K562 (cell line): Measurements from ENCODE around the gene KIAA0825. TPM values are rescaled to one million over a fixed set of nuclear protein-coding genes. Genes with fewer than 3 reads are reported as not detected.

Source experiments
- ATAC-seq: fragments of 200-7000 bp; cut with Tn5 transposase; 3 replicates; pipeline ENCODE4 v1.9.1; 2020; ENCODE audit warnings: moderate library complexity
- BruUV-seq: library from RNA; stranded (reverse); fragments of 400-500 nt; replicated peaks from 2 replicates; lab custom pipeline; 2021; lab: Mats Ljungman, UMichigan
- CTCF ChIA-PET: fragments of 300-600 bp; formaldehyde crosslinking; extraction: SDS; loops from one replicate; lab custom pipeline; 2021; ENCODE audit warnings: low intra/inter-chr PET ratio; lab: Yijun Ruan, JAX
- POLR2A ChIA-PET: fragments of 300-600, 350-650 bp; sonication (Branson Sonifier 250); formaldehyde crosslinking; extraction: SDS; loops from one replicate; lab custom pipeline; 2021; ENCODE audit warnings: antibody characterized with exemption, inconsistent platforms; lab: Yijun Ruan, JAX
- DNase-seq, 4 experiments: peaks; one replicate each; pipeline versions ENCODE4 v3.0.0 to v3.0.0-alpha.2; 2011 to 2018; ENCODE audit warnings: low spot score in 3 of 4, mixed read lengths in 3 of 4; ENCODE audit errors: extremely low read depth in 1 of 4
- FAIRE-seq: peaks from 2 replicates; lab custom pipeline; 2011; peaks lifted over from hg19 to GRCh38; lab: Jason Lieb, UNC
- H2AFZ ChIP-seq: 2 replicates; pipeline ENCODE4 v1.6.0; 2011; ENCODE audit warnings: low read depth, low read length, control low read depth, inconsistent platforms
- H3K27ac ChIP-seq: fragments of 200-600 bp; 3 replicates; pipeline ENCODE4 v1.8.0; 2011; ENCODE audit warnings: low read depth, mild to moderate bottlenecking, control low read depth, inconsistent platforms, low read length, moderate library complexity, mixed read lengths; ENCODE audit errors: extremely low read depth
- H3K27me3 ChIP-seq, 2 experiments: fragments of 300-600 bp in 1 of 2; 2 replicates in 1 of 2; 3 replicates in 1 of 2; pipeline versions ENCODE4 v1.6.0 to v1.8.0; 2011; ENCODE audit warnings: inconsistent platforms in 2 of 2, low read length in 2 of 2, mild to moderate bottlenecking in 1 of 2, mixed read lengths in 1 of 2, moderate library complexity in 1 of 2; ENCODE audit not compliant: control insufficient read depth in 2 of 2, insufficient read depth in 2 of 2
- H3K36me3 ChIP-seq: fragments of 300-600 bp; 3 replicates; pipeline ENCODE4 v1.8.0; 2011; ENCODE audit warnings: mild to moderate bottlenecking, low read length, inconsistent platforms; ENCODE audit not compliant: control insufficient read depth, insufficient read depth
- H3K4me1 ChIP-seq, 2 experiments: fragments of 200-600 bp in 1 of 2; replicated peaks in 1 of 2; 2 replicates in 1 of 2; 3 replicates in 1 of 2; pipeline versions ENCODE4 v1.5.1 to v1.8.0; 2011; ENCODE audit warnings: inconsistent platforms in 2 of 2, low read length in 2 of 2, mild to moderate bottlenecking in 1 of 2, mixed read lengths in 1 of 2, moderate library complexity in 1 of 2; ENCODE audit not compliant: control insufficient read depth in 2 of 2, insufficient read depth in 2 of 2
- H3K4me2 ChIP-seq: 2 replicates; pipeline ENCODE4 v1.6.1; 2011; ENCODE audit warnings: low read length, control low read depth, inconsistent platforms, mixed read lengths; ENCODE audit not compliant: insufficient read depth
- H3K4me3 ChIP-seq: fragments of 200-600 bp; sonication (generic), shearing (Covaris generic); 2 replicates; pipeline ENCODE4 v1.5.1; 2016; ENCODE audit warnings: control low read depth, inconsistent platforms
- H3K79me2 ChIP-seq: fragments of 200-600 bp; 3 replicates; pipeline ENCODE4 v1.8.0; 2011; ENCODE audit warnings: low read length, inconsistent platforms; ENCODE audit not compliant: control insufficient read depth, insufficient read depth
- H3K9ac ChIP-seq, 2 experiments: 2 replicates each; pipeline versions ENCODE4 v1.6.0 to v1.6.1; 2011; ENCODE audit warnings: low read depth in 2 of 2, low read length in 2 of 2, control low read depth in 1 of 2, inconsistent platforms in 1 of 2, mild to moderate bottlenecking in 1 of 2, mixed read lengths in 1 of 2; ENCODE audit not compliant: insufficient read depth in 1 of 2
- H3K9me1 ChIP-seq: one replicate; pipeline ENCODE4 v1.6.0; 2011; ENCODE audit warnings: inconsistent platforms, mild to moderate bottlenecking, low read length, moderate library complexity; ENCODE audit not compliant: control insufficient read depth, insufficient read depth
- H3K9me3 ChIP-seq: replicated peaks from 2 replicates; pipeline ENCODE4 v1.5.1; 2011; ENCODE audit warnings: low read depth, low read length, inconsistent platforms; ENCODE audit not compliant: control insufficient read depth, insufficient read depth
- H4K20me1 ChIP-seq: replicated peaks from 2 replicates; pipeline ENCODE4 v1.6.1; 2011; ENCODE audit warnings: low read length, inconsistent platforms, mixed read lengths; ENCODE audit not compliant: control insufficient read depth, insufficient read depth
- ARNT ChIP-seq, 2 experiments: fragments of 450-650 bp; IDR thresholded peaks; 2 replicates each; pipeline ENCODE4 v1.6.1; 2016; ENCODE audit warnings: mild to moderate bottlenecking in 1 of 2
- CBX5 ChIP-seq: IDR thresholded peaks from 2 replicates; pipeline ENCODE4 v1.6.1; 2014; ENCODE audit warnings: low read depth, borderline replicate concordance
- CEBPB ChIP-seq: fragments of 450-650 bp; IDR thresholded peaks from 2 replicates; pipeline ENCODE4 v1.6.1; 2016; ENCODE audit warnings: missing genetic modification characterization, missing compliant biosample characterization
- EHMT2 ChIP-seq: fragments of 450-650 bp; IDR thresholded peaks from 2 replicates; pipeline ENCODE4 v1.6.1; 2018; ENCODE audit warnings: antibody characterized with exemption
- NCOA4 ChIP-seq: fragments of 450-650 bp; IDR thresholded peaks from 2 replicates; pipeline ENCODE4 v1.6.1; 2018; ENCODE audit warnings: mild to moderate bottlenecking; ENCODE audit not compliant: partially characterized antibody
- PHF20 ChIP-seq: fragments of 450-650 bp; IDR thresholded peaks from 2 replicates; pipeline ENCODE4 v1.6.1; 2018; ENCODE audit not compliant: partially characterized antibody
- ZBTB8A ChIP-seq: fragments of 450-650 bp; IDR thresholded peaks from 2 replicates; pipeline ENCODE4 v1.6.1; 2018; ENCODE audit warnings: mild to moderate bottlenecking, moderate library complexity; ENCODE audit not compliant: partially characterized antibody
- ZC3H11A ChIP-seq: IDR thresholded peaks from 2 replicates; pipeline ENCODE4 v1.6.1; 2012; ENCODE audit warnings: low read depth, low read length, improper control_type of control experiment
- ZNF445 ChIP-seq: fragments of 250-450 bp; sonication (Bioruptor Pico); IDR thresholded peaks from 2 replicates; pipeline ENCODE4 v1.4.0; 2020; ENCODE audit warnings: low read depth, mild to moderate bottlenecking, moderate library complexity
- ZNF695 ChIP-seq: fragments of 450-650 bp; formaldehyde crosslinking; IDR thresholded peaks from 2 replicates; pipeline ENCODE4 v1.4.0; 2020; ENCODE audit warnings: mild to moderate bottlenecking, moderate library complexity
- ZNF699 ChIP-seq: fragments of 250-450 bp; sonication (Bioruptor Pico); IDR thresholded peaks from 2 replicates; pipeline ENCODE4 v1.8.0; 2021; ENCODE audit warnings: mild to moderate bottlenecking, moderate library complexity; ENCODE audit not compliant: insufficient replicate concordance
- ZNF766 ChIP-seq: fragments of 200-800 bp; sonication (Bioruptor generic); conservative IDR thresholded peaks from 2 replicates; pipeline ENCODE4 v1.6.1; 2016; ENCODE audit warnings: missing genetic modification characterization, missing compliant biosample characterization
- WGBS: fragments of 100-300 bp; shearing (Covaris generic); methylation state at CpG from one replicate; pipeline ENCODE4 v1.1.6; 2016; ENCODE audit warnings: low coverage, mixed read lengths; ENCODE audit not compliant: insufficient coverage; ENCODE audit errors: missing lambda C conversion rate; 5-methylcytosine and 5-hydroxymethylcytosine counted together
- in situ Hi-C: fragments of 300-500 bp; cut with MboI; formaldehyde crosslinking; loops from 4 replicates; pipeline ENCODE4 v1.15.0; 2018; ENCODE audit warnings: inconsistent platforms, mixed read lengths
- intact Hi-C: fragments of 100-400 bp; cut with micrococcal nuclease; formaldehyde crosslinking; loops from 2 replicates; pipeline ENCODE4 v1.14.2; 2022
- polyA plus RNA-seq, 8 experiments: library from polyadenylated mRNA; depleted of rRNA in 4 of 8; stranded (reverse) in 5 of 8; unstranded in 3 of 8; fragments of >200 nt; fragmentation: Nextera tagmentation in 2 of 8; fragmentation: Illumina TruSeq in 1 of 8; extraction: Ambion mirVana in 2 of 8; extraction: Trizol in 1 of 8; gene quantifications; 2 replicates each; pipeline versions ENCODE4 v1.2.1 to v1.2.3, GENCODE V29; 2011 to 2014; ENCODE audit warnings: inconsistent platforms in 1 of 8, missing spikeins in 1 of 8
- total RNA-seq, 7 experiments: library from RNA; depleted of rRNA in 6 of 7; stranded (reverse); fragments of >200 nt in 6 of 7; fragmentation: Illumina TruSeq in 2 of 7; extraction: Trizol in 2 of 7; gene quantifications; 2 replicates each; pipeline versions ENCODE4 v1.2.1 to v1.2.3, GENCODE V29; 2011 to 2021; ENCODE audit warnings: low replicate concordance in 1 of 7
- TF ChIP-seq, protein P1 (sequence below), 2 experiments: fragments of 450-650 bp; IDR thresholded peaks; 2 replicates each; pipeline ENCODE4 v1.6.1; 2016

Gene KIAA0825
- total and polyA plus RNA-seq, 9 of the 15 experiments (the other 6 are each of a cell fraction or from before 2014, with no cell fraction given), result 0.05 to 0.36 (median 0.16) TPM; not detected in 1

DNA sequence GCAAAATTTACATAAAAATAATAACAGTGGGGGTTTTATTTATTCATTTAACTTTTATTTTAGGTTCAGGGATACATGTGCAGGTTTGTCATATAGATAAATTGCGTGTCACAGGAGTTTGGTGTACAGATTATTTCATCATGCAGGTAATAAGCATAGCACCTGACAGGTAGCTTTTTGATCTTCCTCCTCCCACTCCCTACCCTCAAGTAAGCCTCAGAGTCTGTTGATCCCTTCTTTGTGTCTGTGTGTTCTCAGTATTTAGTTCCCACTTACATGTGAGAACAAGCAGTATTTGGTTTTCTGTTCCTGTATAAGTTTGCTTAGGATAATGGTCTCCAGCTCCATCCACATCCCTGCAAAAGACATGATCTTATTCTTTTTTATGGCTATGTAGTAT, 240.3 kb downstream of the KIAA0825 start:
- H3K79me2 ChIP-seq, result no peaks in the 10 kb centered on the region
- no peaks in the 10 kb centered on the region for H3K4me1 ChIP-seq
- ChIA-PET POLR2A (no interaction called here), CTCF (no interaction called here)
- no peaks in the 10 kb centered on the region for H3K9me3 ChIP-seq
- no peaks in the 10 kb centered on the region for H3K36me3 ChIP-seq
- ATAC-seq (no peak), FAIRE-seq (no peak), DNase-seq (no peak)
- no peak overlapping the region for H2AFZ ChIP-seq
- TF ChIP-seq NCOA4 (no peak), ZNF445 (no peak), ZNF766 (CRISPR knock-in tag) (no peak), ZNF699 (no peak), PHF20 (no peak), EHMT2 (no peak), ZBTB8A (no peak), ZC3H11A (no peak), ZNF695 (CRISPR knock-in tag) (no peak), CBX5 (no peak), CEBPB (tag) (no peak), ARNT (IDR thresholded peaks at IDR 0.05) (no peak)
- TF ChIP-seq, protein P1, sequence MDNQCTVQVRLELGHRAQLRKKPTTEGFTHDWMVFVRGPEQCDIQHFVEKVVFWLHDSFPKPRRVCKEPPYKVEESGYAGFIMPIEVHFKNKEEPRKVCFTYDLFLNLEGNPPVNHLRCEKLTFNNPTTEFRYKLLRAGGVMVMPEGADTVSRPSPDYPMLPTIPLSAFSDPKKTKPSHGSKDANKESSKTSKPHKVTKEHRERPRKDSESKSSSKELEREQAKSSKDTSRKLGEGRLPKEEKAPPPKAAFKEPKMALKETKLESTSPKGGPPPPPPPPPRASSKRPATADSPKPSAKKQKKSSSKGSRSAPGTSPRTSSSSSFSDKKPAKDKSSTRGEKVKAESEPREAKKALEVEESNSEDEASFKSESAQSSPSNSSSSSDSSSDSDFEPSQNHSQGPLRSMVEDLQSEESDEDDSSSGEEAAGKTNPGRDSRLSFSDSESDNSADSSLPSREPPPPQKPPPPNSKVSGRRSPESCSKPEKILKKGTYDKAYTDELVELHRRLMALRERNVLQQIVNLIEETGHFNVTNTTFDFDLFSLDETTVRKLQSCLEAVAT (IDR thresholded peaks at IDR 0.05), result no peak
- H3K4me2 ChIP-seq, result no peak overlapping the region
- in situ Hi-C loops (no loop called here), intact Hi-C loops (no loop called here)
- BruUV-seq, result no TSS peak
- H3K27ac ChIP-seq, result no peak overlapping the region
- no peaks in the 10 kb centered on the region for H3K9me1 ChIP-seq
- no peak overlapping the region for H3K9ac ChIP-seq
- H3K4me3 ChIP-seq, result no peak overlapping the region
- no peaks in the 10 kb centered on the region for H3K27me3 ChIP-seq
- no peaks in the 10 kb centered on the region for H4K20me1 ChIP-seq
- 0% methylated on average over 1 of the region's 1 CpG for WGBS
